ENCODE measurements around the gene EEF1G.
"Not testable (repeated sequence)": the region's sequence is repeated elsewhere in the genome, so short reads cannot be mapped to it uniquely, and the experiment has no call there.

The EEF1G gene

GRCh38 chr11:62603776-62604299 lies 30.1 kb upstream of the EEF1G start:
- no peak for DNase-seq (ENCODE audit: low spot score)

DNA sequence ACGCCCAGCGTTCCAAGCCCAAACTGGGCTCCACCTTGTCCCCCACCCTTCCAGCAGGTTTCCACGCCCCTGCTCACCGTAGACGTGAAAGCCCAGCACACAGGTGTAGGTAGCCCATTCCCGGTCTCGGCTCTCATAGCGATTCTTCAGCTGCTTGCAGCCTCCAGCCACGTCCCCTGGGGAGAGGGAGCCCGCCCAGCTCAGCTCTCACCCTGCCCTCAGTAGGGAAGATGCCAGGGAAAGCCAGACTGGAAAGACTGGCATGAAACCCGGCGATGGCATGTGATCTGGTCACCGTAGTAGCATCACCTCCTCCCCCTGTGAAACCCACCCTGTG lies 29.3 kb upstream of the EEF1G start:
- DNase-seq (ENCODE audit: low spot score), result no peak

DNA sequence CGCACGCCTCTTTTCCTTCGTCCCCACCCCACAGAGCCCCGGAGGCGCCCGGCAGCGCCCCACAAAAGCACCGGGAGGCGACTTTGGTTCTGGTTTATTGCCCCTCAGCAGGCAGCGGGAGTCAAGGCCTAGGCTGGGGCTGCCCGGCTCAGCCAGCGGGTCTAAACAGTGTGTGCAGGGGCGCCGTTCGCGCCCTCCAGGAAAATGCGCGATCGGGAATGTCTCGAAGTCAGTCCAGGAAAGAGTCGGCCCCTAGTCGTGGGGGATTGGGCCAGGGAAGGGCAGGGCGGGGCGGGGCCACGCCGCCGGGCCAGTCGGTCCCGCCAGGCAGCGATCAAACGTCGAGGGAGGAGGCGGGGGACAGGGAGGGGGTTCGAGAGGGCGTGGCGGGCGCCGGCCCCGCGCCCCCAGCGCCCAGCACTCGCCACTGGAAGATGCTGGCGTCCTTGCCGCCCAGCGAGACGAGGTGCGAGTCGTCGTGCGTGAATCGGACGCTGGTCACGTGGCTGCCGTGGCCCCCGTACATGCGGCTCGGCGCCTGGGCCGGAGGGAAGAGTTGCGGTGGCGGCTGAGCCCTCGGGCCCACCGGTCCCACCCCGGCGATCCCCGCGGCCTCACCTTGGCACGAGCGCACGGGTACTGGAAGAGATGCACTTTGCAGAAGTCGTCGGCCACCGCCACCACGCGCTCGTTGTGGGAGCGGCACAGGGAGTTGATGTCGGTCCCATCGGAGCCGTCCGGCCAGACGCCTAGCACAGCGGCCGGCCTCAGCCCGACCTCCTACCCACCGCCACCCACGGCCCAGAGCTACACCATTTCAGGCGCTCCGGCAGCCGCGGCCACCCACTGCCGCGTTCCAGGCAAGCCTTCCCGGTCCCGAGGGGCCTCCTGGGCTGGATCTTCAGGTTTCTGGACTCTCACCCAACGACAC lies 28.7 kb upstream of the EEF1G start:
- peak; percentile 84 for DNase-seq (ENCODE audit: low spot score)

GRCh38 chr11:62601372-62602140 lies 27.9 kb upstream of the EEF1G start, which contains the start of gene MTA2:
TSS of gene MTA2 (minus strand) at chr11:62601865. CDS start at chr11:62601450, 415 bp downstream.
- peak; percentile 98 for DNase-seq (ENCODE audit: low spot score)

GRCh38 chr11:62601122-62601371 lies 27.4 kb upstream of the EEF1G start:
- DNase-seq (ENCODE audit: low spot score), result no peak

GRCh38 chr11:62600367-62601121 lies 26.9 kb upstream of the EEF1G start:
- DNase-seq (ENCODE audit: low spot score), result no peak

DNA sequence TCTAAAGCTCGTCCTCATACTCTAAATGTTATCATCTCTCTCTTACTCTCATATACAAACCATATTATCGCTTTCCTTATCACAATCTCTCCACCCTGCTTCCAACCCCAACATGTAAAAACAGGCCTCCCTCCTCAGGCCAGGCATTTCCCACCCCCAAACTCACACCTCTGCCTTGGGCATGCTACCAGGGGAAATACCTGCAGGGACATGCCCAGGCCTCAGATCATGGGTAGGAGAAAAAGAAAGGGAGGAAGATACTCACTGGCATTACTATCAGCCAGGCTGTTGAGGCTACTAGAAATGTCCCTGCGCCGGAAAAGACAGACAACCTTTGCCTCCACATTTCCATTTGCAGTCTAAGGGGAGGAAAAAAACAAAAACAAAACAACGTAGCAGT lies 26.2 kb upstream of the EEF1G start:
- DNase-seq (ENCODE audit: low spot score), result no peak

GRCh38 chr11:62599069-62599696 lies 25.5 kb upstream of the EEF1G start:
- peak; percentile 99 for DNase-seq (ENCODE audit: low spot score)

- DNase-seq (ENCODE audit: low spot score), result no peak
These were observed 21.4 kb upstream of the EEF1G start for GRCh38 chr11:62595124-62595523.

GRCh38 chr11:62593434-62594044 lies 19.8 kb upstream of the EEF1G start:
- DNase-seq (ENCODE audit: low spot score), result peak; percentile 80

DNA sequence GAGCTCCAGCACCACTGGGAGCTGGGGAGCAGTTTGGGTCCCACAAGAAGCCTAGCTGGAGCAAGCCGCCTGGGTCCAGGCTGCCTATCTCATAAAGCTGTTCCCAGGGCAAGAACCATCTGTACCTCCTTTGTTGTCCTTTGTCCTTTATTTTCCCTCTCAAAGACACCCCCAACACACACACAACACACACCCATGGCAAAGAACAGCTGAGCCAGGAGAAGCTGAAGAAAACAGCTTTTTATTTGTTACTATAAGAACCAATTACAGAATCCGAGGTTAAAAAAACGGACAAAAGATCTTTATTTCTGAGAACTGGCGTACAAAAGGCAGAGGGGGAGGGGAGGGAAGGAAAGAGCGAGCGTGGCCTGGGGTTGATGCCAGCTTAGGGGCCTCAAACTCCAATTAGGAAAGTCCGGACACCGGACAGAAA lies 19.3 kb upstream of the EEF1G start:
- no peak for DNase-seq (ENCODE audit: low spot score)

GRCh38 chr11:62592146-62592815 lies 18.6 kb upstream of the EEF1G start:
- DNase-seq (ENCODE audit: low spot score), result no peak

- DNase-seq (ENCODE audit: low spot score), result peak; percentile 100
These were observed 17.9 kb upstream of the EEF1G start, which contains the start of gene TUT1 for GRCh38 chr11:62591448-62592145. TSS of gene TUT1 (minus strand) at chr11:62591523. CDS start at chr11:62591485, 38 bp downstream.

- no peak for DNase-seq (ENCODE audit: low spot score)
These were observed 15.4 kb upstream of the EEF1G start for GRCh38 chr11:62588966-62589637.

GRCh38 chr11:62585356-62585755 lies 11.7 kb upstream of the EEF1G start:
- DNase-seq (ENCODE audit: low spot score), result not testable (repeated sequence)

DNA sequence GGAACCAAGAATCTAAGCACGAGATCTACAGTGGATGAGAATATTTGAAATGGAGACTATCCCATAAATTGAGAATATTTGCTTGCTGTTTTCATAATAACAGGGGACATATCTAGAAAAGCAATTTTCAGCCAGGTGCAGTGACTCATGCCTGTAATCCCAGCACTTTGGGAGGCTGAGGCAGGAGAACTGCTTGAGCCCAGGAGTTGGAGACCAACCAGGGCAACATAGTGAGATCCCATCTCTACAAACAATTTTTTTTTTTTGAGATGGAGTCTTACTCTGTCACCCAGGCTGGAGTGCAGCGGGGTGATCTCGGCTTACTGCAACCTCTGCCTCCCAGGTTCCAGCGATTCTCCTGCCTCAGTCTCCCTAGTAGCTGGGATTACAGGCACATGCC lies 8.0 kb upstream of the EEF1G start:
- DNase-seq (ENCODE audit: low spot score), result not testable (repeated sequence)

DNA sequence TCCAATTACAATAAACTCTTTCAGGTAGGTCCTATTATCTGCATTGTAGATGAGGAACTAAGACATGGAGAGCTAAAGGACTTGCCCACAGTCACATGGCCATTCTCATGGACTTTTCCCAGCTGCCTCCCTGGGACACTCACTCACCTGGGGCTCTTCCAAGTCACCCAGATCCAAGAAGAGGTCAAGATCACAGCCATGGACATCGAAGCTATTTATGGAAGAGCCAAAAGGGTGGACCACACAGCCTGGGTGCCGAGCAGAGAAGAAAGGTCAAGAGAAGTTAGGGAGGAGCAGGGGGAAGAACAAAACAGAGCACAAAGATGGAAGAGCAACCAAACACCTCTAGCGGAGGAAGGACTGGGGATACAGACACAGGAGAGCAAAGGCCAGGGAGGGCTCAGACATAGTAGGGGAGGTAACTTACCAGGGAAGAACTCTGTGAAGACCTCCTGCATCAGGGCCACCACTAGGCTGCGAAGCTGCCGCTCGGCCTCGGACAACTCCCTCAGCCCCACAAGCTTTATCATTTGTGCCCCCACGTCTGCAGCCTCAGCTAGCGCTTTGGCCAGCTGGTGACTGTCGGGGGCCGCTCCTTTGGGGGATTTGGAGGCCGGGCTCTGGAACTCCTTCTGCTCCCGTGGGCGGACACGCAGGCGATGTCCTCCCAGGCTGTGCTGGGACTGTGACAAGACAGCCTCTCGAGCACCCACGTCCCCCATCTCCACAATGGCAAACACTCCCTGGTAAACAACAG lies 7.4 kb upstream of the EEF1G start:
- no peak for DNase-seq (ENCODE audit: low spot score)

DNA sequence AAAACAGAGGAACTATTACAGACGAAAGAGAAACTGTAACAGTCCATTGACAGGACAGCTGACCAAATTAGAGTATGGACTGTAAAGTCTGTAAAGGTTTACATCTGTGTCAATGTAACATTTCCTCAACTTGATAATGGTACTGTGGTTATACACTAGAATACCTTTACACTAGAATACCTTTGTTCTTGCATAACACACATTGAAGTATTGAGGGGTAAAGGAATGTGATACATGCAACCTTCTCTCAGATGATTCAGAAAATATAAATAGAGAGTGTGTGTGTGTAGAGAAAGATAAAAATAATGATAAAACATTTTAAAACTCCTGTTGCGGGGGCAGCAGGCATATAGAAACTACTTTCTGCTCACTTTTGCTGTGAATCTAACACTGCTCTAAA lies 5.6 kb upstream of the EEF1G start:
- no peak for DNase-seq (ENCODE audit: low spot score)

Measured in SK-N-DZ (cell line).